Osteoblast (primary cell): ENCODE results near the gene GALM. TPM values are rescaled to one million over a fixed set of nuclear protein-coding genes. Genes with fewer than 3 reads are reported as not detected.
"Not testable (repeated sequence)": the region's sequence is repeated elsewhere in the genome, so short reads cannot be mapped to it uniquely, and the experiment has no call there.

Experiments used
- DNase-seq: peaks from one replicate; pipeline ENCODE4 v3.0.0; 2011; ENCODE audit warnings: low spot score, mixed read lengths; ENCODE audit not compliant: insufficient read length; ENCODE audit errors: missing footprints
- H2AFZ ChIP-seq: 2 replicates; pipeline ENCODE4 v1.6.0; 2011; ENCODE audit warnings: mild to moderate bottlenecking, low read length
- H3K27ac ChIP-seq: 2 replicates; pipeline ENCODE4 v1.5.1; 2011; ENCODE audit warnings: mild to moderate bottlenecking, low read depth, low read length, moderate library complexity
- H3K27me3 ChIP-seq: 2 replicates; pipeline ENCODE4 v1.6.0; 2012; ENCODE audit warnings: mild to moderate bottlenecking, control low read depth, inconsistent platforms, low read length, moderate library complexity; ENCODE audit not compliant: insufficient read depth
- H3K36me3 ChIP-seq: 2 replicates; pipeline ENCODE4 v1.5.1; 2011; ENCODE audit warnings: mild to moderate bottlenecking, low read length, control low read depth, moderate library complexity; ENCODE audit not compliant: insufficient read depth
- H3K4me1 ChIP-seq: 2 replicates; pipeline ENCODE4 v1.5.1; 2011; ENCODE audit warnings: mild to moderate bottlenecking, low read length, control low read depth, moderate library complexity; ENCODE audit not compliant: insufficient read depth
- H3K4me2 ChIP-seq: 2 replicates; pipeline ENCODE4 v1.6.0; 2011; ENCODE audit warnings: mild to moderate bottlenecking, low read length; ENCODE audit not compliant: insufficient read depth
- H3K4me3 ChIP-seq: fragments of 200-600 bp; sonication (generic); 3 replicates; pipeline ENCODE4 v1.5.1; 2012; ENCODE audit warnings: mild to moderate bottlenecking, low read length, inconsistent platforms; ENCODE audit not compliant: insufficient read depth
- H3K79me2 ChIP-seq: 2 replicates; pipeline ENCODE4 v1.6.0; 2012; ENCODE audit warnings: mild to moderate bottlenecking, low read length, control low read depth, inconsistent platforms; ENCODE audit not compliant: insufficient read depth
- H3K9me3 ChIP-seq: 2 replicates; pipeline ENCODE4 v1.5.1; 2011; ENCODE audit warnings: low read depth, low read length, control low read depth
- H4K20me1 ChIP-seq: 2 replicates; pipeline ENCODE4 v1.6.0; 2012; ENCODE audit warnings: mild to moderate bottlenecking, low read length, control low read depth; ENCODE audit not compliant: insufficient read depth
- CTCF ChIP-seq: IDR thresholded peaks from 2 replicates; pipeline ENCODE4 v1.5.1; 2011; ENCODE audit warnings: mild to moderate bottlenecking, low read depth, low read length, moderate library complexity; ENCODE audit errors: extremely low read depth
- total RNA-seq: library from RNA; depleted of rRNA; stranded (reverse); fragments of >200 nt; gene quantifications from 2 replicates; pipeline ENCODE4 v1.2.3, GENCODE V29; 2012

The GALM gene
- total RNA-seq, 1 donor: 50.7 TPM

- no peaks in the 10 kb centered on the region for H3K79me2 ChIP-seq
- no peaks in the 10 kb centered on the region for H3K9me3 ChIP-seq
- TF ChIP-seq CTCF: no peak
- no peak overlapping the region for H3K4me2 ChIP-seq
- H4K20me1 ChIP-seq: no peaks in the 10 kb centered on the region
- no peak overlapping the region for H3K27ac ChIP-seq
- no peak overlapping the region for H3K4me3 ChIP-seq
- no peaks in the 10 kb centered on the region for H3K27me3 ChIP-seq
- no peak for DNase-seq
- peaks cover 15% of the 10 kb centered on the region for H3K4me1 ChIP-seq
- H2AFZ ChIP-seq: no peak overlapping the region
- H3K36me3 ChIP-seq: no peaks in the 10 kb centered on the region
Measured at GRCh38 chr2:38706846-38707345, 41.0 kb downstream of the GALM start.

- H3K4me3 ChIP-seq, H3K4me1 ChIP-seq, H3K27ac ChIP-seq, H2AFZ ChIP-seq, H3K9me3 ChIP-seq, H3K36me3 ChIP-seq, DNase-seq, H3K4me2 ChIP-seq, H3K27me3 ChIP-seq, H4K20me1 ChIP-seq, H3K79me2 ChIP-seq: not testable (repeated sequence)
Measured at GRCh38 chr2:38708491-38708890, 42.6 kb downstream of the GALM start.

- DNase-seq: no peak
- Histone ChIP-seq H4K20me1 (no peaks in the 10 kb centered on the region), H3K27ac (no peak overlapping the region), H3K79me2 (no peaks in the 10 kb centered on the region), H3K4me1 (no peaks in the 10 kb centered on the region), H3K4me3 (no peak overlapping the region), H3K4me2 (no peak overlapping the region), H3K36me3 (no peaks in the 10 kb centered on the region), H2AFZ (no peak overlapping the region), H3K27me3 (no peaks in the 10 kb centered on the region), H3K9me3 (no peaks in the 10 kb centered on the region)
- no peak for TF ChIP-seq CTCF
Measured at GRCh38 chr2:38708900-38709566, 43.1 kb downstream of the GALM start.

- Histone ChIP-seq H3K27ac (no peak overlapping the region), H3K4me3 (no peak overlapping the region), H3K79me2 (no peaks in the 10 kb centered on the region), H3K4me2 (no peak overlapping the region), H3K9me3 (no peaks in the 10 kb centered on the region), H2AFZ (no peak overlapping the region), H4K20me1 (no peaks in the 10 kb centered on the region), H3K36me3 (no peaks in the 10 kb centered on the region), H3K27me3 (no peaks in the 10 kb centered on the region), H3K4me1 (no peaks in the 10 kb centered on the region)
- no peak for TF ChIP-seq CTCF
- DNase-seq: no peak
Measured at GRCh38 chr2:38709567-38710194, 43.8 kb downstream of the GALM start.
